Measurements from ENCODE around the gene TMEM30B. TPM values are rescaled to one million over a fixed set of nuclear protein-coding genes. Genes with fewer than 3 reads are reported as not detected.
"Not testable (repeated sequence)": the region's sequence is repeated elsewhere in the genome, so short reads cannot be mapped to it uniquely, and the experiment has no call there.

TMEM30B gene, protein sequence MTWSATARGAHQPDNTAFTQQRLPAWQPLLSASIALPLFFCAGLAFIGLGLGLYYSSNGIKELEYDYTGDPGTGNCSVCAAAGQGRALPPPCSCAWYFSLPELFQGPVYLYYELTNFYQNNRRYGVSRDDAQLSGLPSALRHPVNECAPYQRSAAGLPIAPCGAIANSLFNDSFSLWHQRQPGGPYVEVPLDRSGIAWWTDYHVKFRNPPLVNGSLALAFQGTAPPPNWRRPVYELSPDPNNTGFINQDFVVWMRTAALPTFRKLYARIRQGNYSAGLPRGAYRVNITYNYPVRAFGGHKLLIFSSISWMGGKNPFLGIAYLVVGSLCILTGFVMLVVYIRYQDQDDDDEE
- 5.8 TPM for total RNA-seq

DNA sequence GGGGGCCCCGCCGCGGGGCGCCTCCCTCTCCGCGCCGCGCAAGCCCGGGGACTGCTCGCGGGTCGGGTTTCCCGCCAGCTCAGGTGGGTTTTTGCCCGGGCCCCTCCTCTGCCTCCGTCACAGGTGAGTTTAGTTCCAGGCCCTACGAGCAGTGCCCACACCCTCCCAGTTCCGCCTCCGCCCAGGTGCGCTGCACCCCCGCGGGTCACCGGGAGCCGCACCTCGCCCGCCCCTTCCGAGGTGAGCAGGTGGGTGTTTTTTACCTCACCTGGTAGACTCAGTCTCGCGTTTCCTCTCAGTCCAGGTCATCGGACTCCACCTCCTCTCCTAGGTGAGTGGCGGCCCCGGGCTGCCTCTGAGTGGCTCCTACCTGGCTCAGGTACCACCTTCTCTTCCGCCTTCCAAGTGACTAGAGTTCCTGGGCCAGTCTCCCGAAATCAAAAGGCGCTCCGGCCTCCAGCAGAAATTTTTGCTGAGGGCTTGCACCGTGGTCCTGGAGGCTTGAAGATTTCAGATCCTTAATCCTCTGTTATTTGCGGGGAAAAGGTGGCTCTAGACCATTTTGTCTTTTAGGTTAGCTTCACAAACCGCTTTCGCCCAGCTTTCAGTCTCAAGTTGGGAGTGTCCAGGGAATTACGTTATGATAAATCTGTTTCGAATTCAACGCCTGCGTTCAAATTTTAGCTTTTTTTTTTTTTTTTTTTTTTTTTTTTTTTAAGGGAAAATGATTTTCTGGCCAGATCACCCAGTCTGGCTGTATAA is at the start of gene TMEM30B:
TSS of gene TMEM30B (minus strand) at position 153 of the 762 bp plus-strand sequence. CDS start 191 bp downstream, outside the sequence.
- peaks cover 64% of the 10 kb centered on the region for H3K27me3 ChIP-seq (ENCODE audit: insufficient read depth, low read length)
- peaks cover 18% of the 10 kb centered on the region for H3K4me1 ChIP-seq (ENCODE audit: insufficient read depth, low read length)
- H3K4me3 ChIP-seq (ENCODE audit: low read length): peak within 1 kb of the TSS; percentile 35
- no peaks in the 10 kb centered on the region for H3K9me3 ChIP-seq (ENCODE audit: low read depth, low read length)

DNA sequence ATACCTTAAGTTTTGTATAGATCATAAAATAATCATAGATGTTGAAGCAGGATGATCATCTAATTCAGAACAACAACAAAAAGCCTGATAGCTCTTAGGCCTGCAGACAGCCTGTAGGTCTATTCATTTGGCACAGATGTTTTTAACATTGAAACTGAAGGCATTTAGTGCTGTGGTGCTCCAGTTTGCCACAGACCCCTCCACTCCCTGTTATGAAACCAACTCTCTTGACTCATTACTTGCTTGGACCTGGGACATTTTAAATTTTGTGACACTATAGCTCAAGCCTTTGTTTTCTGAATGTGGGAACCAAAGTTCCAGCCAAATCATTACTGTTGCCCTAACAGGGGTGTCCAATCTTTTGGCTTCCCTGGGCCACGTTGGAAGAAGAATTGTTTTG is 49.4 kb upstream of the TMEM30B start:
- Histone ChIP-seq H3K4me1 (ENCODE audit: insufficient read depth, low read length) (peaks cover 51% of the 10 kb centered on the region), H3K27me3 (ENCODE audit: insufficient read depth, low read length) (no peaks in the 10 kb centered on the region), H3K9me3 (ENCODE audit: low read depth, low read length) (no peaks in the 10 kb centered on the region), H3K4me3 (ENCODE audit: low read length) (no peak overlapping the region)

DNA sequence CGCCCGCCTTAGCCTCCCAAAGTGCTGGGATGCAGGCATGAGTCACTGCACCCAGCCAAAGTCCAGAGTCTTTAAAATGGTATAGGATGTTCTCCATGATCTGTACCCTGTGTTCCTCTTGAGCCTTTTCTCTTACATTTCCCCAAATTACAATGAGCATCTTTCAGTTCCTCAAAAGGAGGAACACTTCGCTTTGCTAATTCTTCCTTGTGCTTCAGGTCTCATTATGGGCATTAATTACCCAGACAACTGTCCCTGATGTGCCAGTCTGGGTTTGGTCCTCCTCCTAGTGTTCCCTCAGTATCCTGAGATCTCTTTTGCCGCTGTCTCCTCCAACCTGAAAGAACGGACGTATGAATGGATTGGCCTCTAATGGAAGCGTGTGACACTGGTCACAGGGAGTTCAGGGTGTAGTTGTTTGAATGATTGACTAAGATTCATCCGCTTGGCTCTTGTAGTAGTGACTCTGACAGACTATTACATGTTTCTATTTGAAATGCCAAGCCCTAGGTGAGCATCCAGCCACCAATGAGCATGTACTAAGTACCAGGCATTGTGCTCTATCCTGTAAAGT is 48.4 kb upstream of the TMEM30B start:
- peaks cover 45% of the 10 kb centered on the region for H3K4me1 ChIP-seq (ENCODE audit: insufficient read depth, low read length)
- no peak overlapping the region for H3K4me3 ChIP-seq (ENCODE audit: low read length)
- H3K27me3 ChIP-seq (ENCODE audit: insufficient read depth, low read length): no peaks in the 10 kb centered on the region
- no peaks in the 10 kb centered on the region for H3K9me3 ChIP-seq (ENCODE audit: low read depth, low read length)

DNA sequence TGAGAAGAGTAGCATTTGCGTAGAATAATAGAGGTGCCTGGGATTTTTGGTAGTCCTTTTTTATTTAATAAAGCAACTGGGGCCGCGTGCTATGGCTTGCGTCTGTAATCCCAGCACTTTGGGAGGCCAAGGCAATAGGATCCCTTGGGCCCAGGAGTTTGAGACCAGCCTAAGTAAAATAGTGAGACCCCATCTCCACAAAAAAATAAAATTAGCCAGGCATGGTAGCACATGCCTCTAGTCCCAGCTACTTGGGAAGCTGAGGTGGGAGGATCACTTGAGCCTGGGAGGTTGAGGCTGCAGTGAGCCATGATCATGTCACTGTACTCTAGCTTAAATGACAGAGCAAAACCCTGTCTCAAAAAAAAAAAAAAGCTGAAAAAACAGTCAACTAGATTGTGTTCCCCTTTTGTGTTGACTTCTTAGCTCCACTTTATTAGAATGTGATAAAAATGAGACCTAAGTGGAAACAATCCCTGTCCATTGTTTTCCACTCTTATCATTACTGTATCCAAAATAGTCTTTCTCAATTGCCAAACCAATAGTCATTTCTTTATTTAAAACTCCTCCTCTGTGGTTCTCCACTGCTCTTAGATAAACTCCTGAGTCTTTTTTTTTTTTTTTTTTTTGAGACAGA is 47.6 kb upstream of the TMEM30B start:
- Histone ChIP-seq H3K9me3 (ENCODE audit: low read depth, low read length) (no peaks in the 10 kb centered on the region), H3K4me3 (ENCODE audit: low read length) (no peak overlapping the region), H3K27me3 (ENCODE audit: insufficient read depth, low read length) (peaks cover 2% of the 10 kb centered on the region), H3K4me1 (ENCODE audit: insufficient read depth, low read length) (peaks cover 37% of the 10 kb centered on the region)

DNA sequence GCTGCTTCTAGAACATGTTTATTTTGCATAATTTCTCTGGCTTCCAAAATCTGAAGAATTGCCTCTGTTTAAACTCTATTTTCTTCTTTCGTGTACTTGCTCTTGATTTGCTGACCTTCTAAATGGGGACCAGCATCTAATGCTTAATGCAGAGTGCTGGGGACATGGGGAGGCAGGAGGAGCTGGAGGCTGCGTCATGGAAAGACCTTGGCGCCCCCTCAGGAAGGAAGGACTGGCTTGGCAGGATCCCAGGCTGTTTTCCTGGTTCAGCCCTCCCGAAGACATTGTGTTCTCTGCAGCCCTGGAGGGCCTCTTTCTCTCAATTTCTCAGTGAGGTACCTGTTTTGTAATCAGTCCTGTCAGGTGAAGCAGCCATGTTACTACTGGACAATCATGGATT is 45.7 kb upstream of the TMEM30B start:
- H3K4me1 ChIP-seq (ENCODE audit: insufficient read depth, low read length): peaks cover 50% of the 10 kb centered on the region
- H3K4me3 ChIP-seq (ENCODE audit: low read length): peak overlapping the region; percentile 8
- H3K27me3 ChIP-seq (ENCODE audit: insufficient read depth, low read length): peaks cover 12% of the 10 kb centered on the region
- no peaks in the 10 kb centered on the region for H3K9me3 ChIP-seq (ENCODE audit: low read depth, low read length)

DNA sequence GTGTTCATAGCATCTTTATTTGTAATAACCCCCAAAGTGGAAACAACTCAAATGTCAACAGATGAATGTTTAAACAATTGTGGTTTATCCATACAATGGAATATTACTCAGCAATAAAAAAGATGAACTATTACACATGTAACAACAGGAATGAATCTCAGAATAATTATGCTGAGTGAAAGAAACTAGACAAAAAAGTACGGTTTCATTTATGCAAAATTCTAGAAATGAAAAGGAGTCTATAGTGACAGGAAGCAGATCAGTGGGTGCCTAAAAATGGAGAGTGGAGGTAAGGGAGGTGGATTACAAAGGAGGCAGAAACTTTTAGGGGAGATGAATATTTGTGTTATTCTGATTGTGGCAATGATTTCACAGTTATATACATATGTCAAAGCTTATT is 45.0 kb upstream of the TMEM30B start:
- Histone ChIP-seq H3K9me3 (ENCODE audit: low read depth, low read length) (no peaks in the 10 kb centered on the region), H3K27me3 (ENCODE audit: insufficient read depth, low read length) (peaks cover 12% of the 10 kb centered on the region), H3K4me1 (ENCODE audit: insufficient read depth, low read length) (peaks cover 49% of the 10 kb centered on the region), H3K4me3 (ENCODE audit: low read length) (no peak overlapping the region)

DNA sequence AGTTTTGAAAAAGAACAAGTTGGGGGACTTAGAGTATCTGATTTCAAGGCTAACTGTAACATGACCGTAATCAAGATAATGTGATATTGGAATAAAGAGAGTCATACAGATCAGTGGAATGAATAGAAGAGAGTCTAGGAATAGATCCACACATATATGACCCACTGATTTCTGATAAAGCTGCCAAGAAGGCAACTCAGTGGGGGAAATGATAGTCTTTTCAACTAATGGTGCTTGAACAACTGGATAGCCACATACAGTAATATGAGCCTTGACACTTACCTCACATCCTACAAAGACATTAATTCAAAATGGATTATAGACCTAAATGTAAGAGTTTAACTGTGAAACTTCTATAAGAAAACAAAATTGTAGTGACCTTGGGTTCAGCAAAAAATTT is 44.0 kb upstream of the TMEM30B start:
- peaks cover 47% of the 10 kb centered on the region for H3K4me1 ChIP-seq (ENCODE audit: insufficient read depth, low read length)
- H3K4me3 ChIP-seq (ENCODE audit: low read length): no peak overlapping the region

DNA sequence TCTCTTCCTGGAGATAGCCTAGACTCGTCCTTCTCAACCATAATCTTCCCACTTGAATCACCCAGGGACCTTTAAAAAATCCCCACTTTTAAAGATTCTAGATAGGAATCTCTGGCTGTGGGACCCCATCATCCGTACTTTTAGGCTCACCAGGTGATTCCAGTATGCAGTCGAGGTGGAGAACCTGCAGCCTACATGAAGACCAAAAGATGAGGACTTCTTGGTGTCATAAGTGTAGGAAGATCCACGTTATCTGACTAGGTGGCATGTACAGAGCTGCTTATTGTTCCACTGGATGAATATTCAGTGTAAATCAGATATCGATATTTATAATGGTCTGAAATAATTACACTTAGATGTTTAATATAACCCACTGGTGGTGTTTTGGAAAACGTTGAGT is 42.8 kb upstream of the TMEM30B start:
- peak overlapping the region; percentile 82 for H3K4me3 ChIP-seq (ENCODE audit: low read length)
- H3K9me3 ChIP-seq (ENCODE audit: low read depth, low read length): no peaks in the 10 kb centered on the region
- H3K27me3 ChIP-seq (ENCODE audit: insufficient read depth, low read length): peaks cover 12% of the 10 kb centered on the region
- H3K4me1 ChIP-seq (ENCODE audit: insufficient read depth, low read length): peaks cover 36% of the 10 kb centered on the region

More for the DNA sequence above, 44.0 kb upstream of the TMEM30B start:
- Histone ChIP-seq H3K27me3 (ENCODE audit: insufficient read depth, low read length) (peaks cover 12% of the 10 kb centered on the region), H3K9me3 (ENCODE audit: low read depth, low read length) (no peaks in the 10 kb centered on the region)

DNA sequence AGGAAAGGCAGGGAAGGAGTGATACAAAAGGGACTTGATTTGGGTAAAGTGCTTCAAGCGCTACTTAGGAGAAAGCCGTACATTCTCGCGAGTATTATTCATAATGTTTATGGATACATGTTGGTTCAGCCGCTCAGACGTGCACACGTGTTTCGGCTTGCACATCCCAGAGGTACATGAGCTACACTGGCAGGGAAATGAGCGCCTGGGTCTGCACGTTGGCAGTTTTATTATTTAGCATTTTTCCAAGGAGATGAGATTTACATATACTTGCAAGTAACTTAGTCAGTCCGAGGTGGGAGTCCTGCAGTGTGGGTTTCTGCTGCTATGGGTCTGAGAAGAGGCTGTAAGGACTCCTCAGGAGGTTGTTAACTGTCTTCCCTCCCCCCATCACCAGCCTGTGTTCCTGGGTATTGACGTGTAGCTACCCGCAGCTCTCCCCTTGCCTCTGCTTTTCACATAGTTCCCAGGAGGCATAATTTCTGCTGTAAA is 41.7 kb upstream of the TMEM30B start:
- Histone ChIP-seq H3K9me3 (ENCODE audit: low read depth, low read length) (no peaks in the 10 kb centered on the region), H3K4me1 (ENCODE audit: insufficient read depth, low read length) (peaks cover 34% of the 10 kb centered on the region), H3K4me3 (ENCODE audit: low read length) (peak overlapping the region; percentile 82), H3K27me3 (ENCODE audit: insufficient read depth, low read length) (peaks cover 12% of the 10 kb centered on the region)

DNA sequence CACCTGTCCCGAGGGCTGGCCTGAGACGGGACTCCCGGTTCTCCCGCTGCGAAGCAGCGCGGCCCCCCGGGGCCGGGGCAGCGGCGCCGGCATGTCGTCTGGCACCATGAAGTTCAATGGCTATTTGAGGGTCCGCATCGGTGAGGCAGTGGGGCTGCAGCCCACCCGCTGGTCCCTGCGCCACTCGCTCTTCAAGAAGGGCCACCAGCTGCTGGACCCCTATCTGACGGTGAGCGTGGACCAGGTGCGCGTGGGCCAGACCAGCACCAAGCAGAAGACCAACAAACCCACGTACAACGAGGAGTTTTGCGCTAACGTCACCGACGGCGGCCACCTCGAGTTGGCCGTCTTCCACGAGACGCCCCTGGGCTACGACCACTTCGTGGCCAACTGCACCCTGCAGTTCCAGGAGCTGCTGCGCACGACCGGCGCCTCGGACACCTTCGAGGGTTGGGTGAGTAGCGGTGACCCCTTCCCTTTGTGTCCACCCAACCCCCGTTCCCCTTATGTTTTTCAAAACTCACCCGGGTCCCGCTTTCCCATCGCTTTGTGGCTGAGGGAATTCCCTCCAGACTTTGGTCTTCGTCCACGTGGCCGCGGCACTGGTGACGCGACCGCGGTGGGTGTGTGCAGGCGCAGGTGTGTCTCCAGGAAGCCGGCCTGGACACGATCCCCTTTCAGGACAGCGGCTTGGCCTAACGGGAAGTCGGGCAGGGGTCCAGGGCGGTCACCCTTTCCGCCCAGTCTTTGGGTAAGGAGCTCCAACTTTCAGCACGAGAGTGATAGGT is 41.1 kb upstream of the TMEM30B start:
- Histone ChIP-seq H3K4me3 (ENCODE audit: low read length) (peak overlapping the region; percentile 82), H3K9me3 (ENCODE audit: low read depth, low read length) (no peaks in the 10 kb centered on the region), H3K27me3 (ENCODE audit: insufficient read depth, low read length) (peaks cover 12% of the 10 kb centered on the region), H3K4me1 (ENCODE audit: insufficient read depth, low read length) (peaks cover 34% of the 10 kb centered on the region)

DNA sequence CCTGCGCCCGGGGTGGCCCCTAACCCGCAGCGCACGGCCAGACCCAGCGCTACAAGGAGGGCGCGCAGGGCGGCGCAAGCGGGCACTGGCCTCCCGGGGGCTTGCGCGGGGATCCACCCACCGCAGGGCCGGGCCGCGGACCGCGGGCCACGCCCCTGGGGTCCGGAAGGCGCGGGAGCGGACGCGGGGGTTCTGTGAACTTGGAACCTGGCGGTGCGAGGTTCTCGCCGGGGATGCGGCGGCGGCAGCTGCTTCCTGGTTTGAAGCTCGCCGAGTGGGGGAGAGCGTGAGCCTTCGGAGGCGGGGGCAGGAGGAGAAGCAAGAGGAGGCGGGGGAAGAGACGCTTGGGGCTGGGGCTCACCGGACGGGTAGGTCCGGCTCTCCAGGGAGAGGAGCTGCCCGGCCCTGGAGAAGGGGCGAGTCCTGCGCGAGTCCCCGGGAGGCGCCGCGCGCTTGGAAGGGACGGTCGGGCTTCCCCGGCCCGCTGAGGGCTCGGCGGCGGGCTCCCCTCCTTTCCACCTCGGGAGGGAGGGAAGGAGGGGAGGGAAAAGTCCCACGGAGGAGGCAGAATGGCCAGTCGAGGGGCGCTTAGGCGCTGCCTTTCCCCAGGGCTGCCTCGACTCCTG is 40.4 kb upstream of the TMEM30B start, which contains the start of gene PRKCH:
TSS of gene PRKCH (plus strand) at position 195 of the 626 bp plus-strand sequence. CDS start 523 bp downstream, outside the sequence.
- H3K9me3 ChIP-seq (ENCODE audit: low read depth, low read length): no peaks in the 10 kb centered on the region
- H3K27me3 ChIP-seq (ENCODE audit: insufficient read depth, low read length): peaks cover 12% of the 10 kb centered on the region
- H3K4me1 ChIP-seq (ENCODE audit: insufficient read depth, low read length): peaks cover 33% of the 10 kb centered on the region
- peak within 1 kb of the TSS; percentile 82 for H3K4me3 ChIP-seq (ENCODE audit: low read length)

DNA sequence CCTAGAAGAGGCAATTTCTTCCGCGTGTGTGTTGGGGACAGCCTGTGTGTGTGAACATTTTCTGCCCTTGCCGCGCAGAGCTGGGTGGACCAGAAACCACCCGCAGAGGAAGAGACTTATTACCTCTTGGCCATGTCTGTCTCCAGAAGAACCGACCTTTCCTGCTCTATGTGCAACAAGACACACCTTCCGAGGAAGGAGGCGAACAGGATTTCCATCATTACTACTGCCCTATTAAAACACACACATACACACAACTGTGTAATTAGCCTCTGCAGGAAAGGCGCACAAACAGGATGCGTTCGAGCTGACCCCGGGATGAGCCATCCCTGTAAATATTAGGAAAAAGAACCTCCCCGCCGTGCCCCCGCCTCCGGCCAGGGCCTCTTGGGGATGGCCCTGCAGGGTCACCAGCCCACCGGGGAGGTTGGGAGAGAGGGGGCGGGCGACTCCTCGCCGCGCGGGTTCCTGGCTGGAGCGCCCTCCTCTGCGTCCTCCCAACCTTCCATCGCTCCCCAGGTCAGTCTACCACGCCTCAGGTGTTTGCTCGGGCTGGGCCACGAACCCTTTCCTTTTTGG is 39.8 kb upstream of the TMEM30B start:
- H3K4me3 ChIP-seq (ENCODE audit: low read length): peak overlapping the region; percentile 82

DNA sequence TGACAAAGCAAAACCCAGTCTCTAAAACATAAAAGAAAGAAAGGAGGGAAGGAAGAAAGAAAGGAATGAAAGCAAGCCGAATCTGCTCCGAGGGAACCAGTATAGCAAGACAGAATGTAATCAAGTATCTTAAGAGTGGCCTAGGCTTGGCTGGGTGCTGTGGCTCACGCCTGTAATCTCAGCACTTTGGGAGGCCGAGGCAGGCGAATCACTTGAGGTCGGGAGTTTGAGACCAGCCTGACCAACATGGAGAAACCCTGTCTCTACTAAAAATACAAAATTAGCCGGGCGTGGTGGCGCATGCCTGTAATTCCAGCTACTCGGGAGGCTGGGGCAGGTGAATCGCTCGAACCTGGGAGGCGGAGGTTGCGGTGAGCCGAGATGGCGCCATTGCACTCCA is 39.0 kb upstream of the TMEM30B start:
- H3K4me3 ChIP-seq (ENCODE audit: low read length); H3K9me3 ChIP-seq (ENCODE audit: low read depth, low read length): not testable (repeated sequence)
- peaks cover 12% of the 10 kb centered on the region for H3K27me3 ChIP-seq (ENCODE audit: insufficient read depth, low read length)
- H3K4me1 ChIP-seq (ENCODE audit: insufficient read depth, low read length): peaks cover 32% of the 10 kb centered on the region

More for the DNA sequence above, 39.8 kb upstream of the TMEM30B start:
- peaks cover 32% of the 10 kb centered on the region for H3K4me1 ChIP-seq (ENCODE audit: insufficient read depth, low read length)
- H3K27me3 ChIP-seq (ENCODE audit: insufficient read depth, low read length): peaks cover 12% of the 10 kb centered on the region
- no peaks in the 10 kb centered on the region for H3K9me3 ChIP-seq (ENCODE audit: low read depth, low read length)

Measured in mononuclear cell (primary cell).